GM20431 (cell line): Measurements from ENCODE around the gene SMO.

Experiments
- in situ Hi-C: fragments of 300-500 bp; cut with MseI, MboI; formaldehyde crosslinking; loops from one replicate; pipeline ENCODE4 v1.15.0; 2020; ENCODE audit warnings: low sequenced_read_pairs; ENCODE audit not compliant: unreplicated experiment

SMO gene

GRCh38 chr7:129188372-129188891 is at the start of gene SMO:
SMO (plus strand) TSS chr7:129188633; CDS start chr7:129189152, 519 bp downstream.
- in situ Hi-C loops, result no loop called here

DNA sequence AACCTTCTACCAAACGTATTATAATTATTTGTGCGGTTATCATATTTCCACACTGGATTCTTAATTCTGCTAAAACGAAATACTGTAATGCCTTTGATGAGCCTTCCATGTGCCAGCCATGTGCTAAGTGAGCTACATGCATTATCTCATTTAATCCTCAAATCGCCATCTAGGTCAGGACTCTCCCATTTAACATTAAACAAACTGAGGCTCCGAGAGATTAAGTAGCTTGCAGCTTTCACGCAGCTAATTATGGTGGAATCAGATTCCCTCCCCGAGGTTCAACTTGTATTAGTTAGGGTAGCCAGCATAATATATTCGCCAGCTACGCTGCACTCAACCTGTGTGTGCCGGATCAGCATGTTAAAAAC is 44.7 kb upstream of the SMO start:
- in situ Hi-C loops, result no loop called here

GRCh38 chr7:129144095-129144833 is 44.2 kb upstream of the SMO start, which contains the start of gene TSPAN33:
TSPAN33 (plus strand) TSS chr7:129144707; CDS start chr7:129144981, 274 bp downstream.
- in situ Hi-C loops, result no loop called here

DNA sequence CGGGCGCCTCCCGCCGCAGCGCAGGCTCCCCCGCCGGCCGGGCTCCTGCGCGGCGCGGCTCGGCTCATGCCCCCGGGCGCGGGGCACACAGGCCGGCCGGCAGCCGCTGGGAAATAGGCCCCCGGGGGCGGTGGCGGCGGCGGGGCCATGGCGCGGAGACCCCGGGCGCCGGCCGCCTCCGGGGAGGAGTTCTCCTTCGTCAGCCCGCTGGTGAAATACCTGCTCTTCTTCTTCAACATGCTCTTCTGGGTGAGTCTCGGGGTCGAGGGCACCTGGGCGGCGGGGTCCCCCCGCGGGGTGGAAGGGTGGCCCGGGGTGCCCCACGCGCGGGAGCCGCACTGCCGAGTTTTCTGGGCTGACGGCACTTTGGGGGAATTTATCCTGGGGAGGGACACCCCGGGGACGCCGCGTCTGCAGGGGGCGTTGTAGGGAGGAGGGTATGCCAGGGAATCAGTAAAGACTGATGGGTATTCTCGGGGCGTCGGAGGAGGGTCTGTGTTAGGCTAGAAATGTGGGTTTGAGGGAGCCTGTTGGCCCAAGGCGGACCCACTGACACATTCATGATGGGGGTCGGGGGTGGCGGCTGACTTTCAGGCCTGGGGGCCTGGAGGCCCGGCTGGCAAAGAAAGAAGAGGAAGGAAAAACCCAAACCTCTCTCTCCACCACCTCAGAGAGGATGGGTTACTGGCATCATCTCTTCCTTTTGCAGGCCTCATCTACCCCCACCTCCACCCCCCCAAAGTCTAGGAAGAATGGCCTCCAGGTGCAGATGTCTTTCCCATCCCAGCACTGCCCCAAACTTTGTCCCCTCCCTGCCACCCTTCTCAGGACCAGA is 43.4 kb upstream of the SMO start:
- in situ Hi-C loops, result no loop called here

GRCh38 chr7:129146237-129146979 is 42.0 kb upstream of the SMO start:
- in situ Hi-C loops, result no loop called here

- in situ Hi-C loops, result no loop called here
These were observed 40.7 kb upstream of the SMO start for GRCh38 chr7:129147731-129148130.

- in situ Hi-C loops, result no loop called here
These were observed 38.9 kb upstream of the SMO start for GRCh38 chr7:129149511-129149910.

GRCh38 chr7:129150199-129150996 is 38.0 kb upstream of the SMO start:
- in situ Hi-C loops, result no loop called here

DNA sequence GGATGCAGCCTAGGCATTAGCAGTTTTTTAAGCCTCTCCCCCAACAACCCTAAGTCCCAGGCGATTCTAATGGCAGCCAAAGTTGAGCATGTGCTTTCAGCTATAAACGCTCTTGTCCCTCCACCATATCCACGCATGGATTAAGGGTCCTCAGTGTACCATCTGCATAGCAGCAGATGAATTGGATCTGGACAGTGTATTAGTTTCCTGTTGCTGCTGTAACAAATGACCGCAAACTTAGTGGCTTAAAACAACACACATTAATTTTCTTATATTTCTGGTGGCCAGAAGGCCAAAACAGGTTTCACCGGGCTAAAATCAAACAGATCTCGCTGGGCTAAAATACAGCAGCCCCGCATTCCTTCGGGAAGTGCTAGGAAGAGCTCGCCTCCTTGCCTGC is 30.8 kb upstream of the SMO start:
- in situ Hi-C loops, result no loop called here

DNA sequence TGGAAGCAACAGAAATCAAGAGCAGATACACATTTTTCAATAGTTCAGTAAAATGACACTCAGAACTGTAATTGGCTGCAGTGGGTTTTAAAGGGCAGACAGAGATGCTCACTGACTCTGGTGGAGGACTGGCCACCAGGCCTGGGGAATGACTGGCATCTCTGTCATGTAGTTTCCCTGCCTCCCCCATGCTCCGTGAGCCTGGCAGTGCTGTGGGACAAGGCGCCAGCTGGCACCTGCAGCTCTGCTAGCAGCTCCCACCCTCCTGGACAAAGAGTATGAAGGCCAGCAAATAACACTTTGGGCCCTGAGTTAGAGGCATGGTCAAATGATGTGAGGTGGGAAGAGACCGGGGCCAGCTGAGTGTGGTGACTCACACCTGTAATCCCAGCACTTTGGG is 28.9 kb upstream of the SMO start:
- in situ Hi-C loops, result no loop called here

- in situ Hi-C loops, result no loop called here
These were observed 28.1 kb upstream of the SMO start for GRCh38 chr7:129160161-129160905.

- in situ Hi-C loops, result no loop called here
These were observed 26.8 kb upstream of the SMO start for GRCh38 chr7:129161524-129162225.

DNA sequence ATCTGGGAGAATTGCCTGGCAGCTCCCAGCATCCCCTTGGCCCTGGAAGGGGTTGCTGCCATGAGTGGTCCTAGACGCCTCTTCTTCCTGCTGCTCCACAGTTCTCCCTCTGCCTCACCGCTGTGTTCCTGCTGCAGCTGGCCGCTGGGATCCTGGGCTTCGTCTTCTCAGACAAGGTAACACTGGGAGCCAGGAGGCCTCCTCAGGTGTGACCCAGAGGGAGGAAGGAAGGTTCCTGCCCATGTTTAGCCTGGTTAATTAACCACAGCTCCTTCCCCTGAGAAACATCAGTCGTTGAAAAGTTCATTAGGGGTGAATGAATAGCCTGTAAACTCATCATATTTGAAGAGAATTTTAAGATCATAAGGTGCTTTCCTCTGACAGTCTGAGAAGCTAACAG is 25.7 kb upstream of the SMO start:
- in situ Hi-C loops, result no loop called here

- in situ Hi-C loops, result no loop called here
These were observed 24.4 kb upstream of the SMO start for GRCh38 chr7:129163875-129164544.

GRCh38 chr7:129166745-129167144 is 21.7 kb upstream of the SMO start:
- in situ Hi-C loops, result no loop called here

DNA sequence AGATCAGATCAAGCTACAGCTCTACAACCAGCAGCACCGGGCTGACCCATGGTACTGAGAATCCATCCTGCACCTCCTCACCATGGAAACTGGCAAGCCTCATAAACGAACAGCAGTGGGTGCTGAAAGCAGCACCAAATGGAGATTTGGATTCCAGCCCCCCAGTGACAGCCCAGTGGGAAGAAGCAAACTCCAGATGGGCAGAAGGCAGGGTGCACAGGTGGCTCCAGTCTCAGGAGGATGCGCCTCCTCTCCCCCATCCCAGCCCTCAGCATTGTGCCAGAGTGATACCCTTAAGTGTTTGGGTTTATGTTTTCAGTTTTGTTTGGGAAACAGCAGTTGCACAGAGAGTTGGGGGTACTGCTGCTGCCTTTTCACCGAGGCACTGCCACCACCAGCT is 20.6 kb upstream of the SMO start:
- in situ Hi-C loops, result no loop called here

GRCh38 chr7:129168231-129169021 is 20.0 kb upstream of the SMO start:
- in situ Hi-C loops, result no loop called here
